Stimulated activated CD4-positive, alpha-beta T cell treated with anti-CD3 and anti-CD28 coated beads, Interleukin-2, amount 100 ng/mL, for 24 hours (primary cell): Measurements from ENCODE around the gene CYP4Z1.
"Not testable (repeated sequence)": the region's sequence is repeated elsewhere in the genome, so short reads cannot be mapped to it uniquely, and the experiment has no call there.

Experiments used
- DNase-seq, 2 donors: peaks; one replicate each; pipeline ENCODE4 v3.0.0-alpha.2; 2020

The CYP4Z1 gene

DNA sequence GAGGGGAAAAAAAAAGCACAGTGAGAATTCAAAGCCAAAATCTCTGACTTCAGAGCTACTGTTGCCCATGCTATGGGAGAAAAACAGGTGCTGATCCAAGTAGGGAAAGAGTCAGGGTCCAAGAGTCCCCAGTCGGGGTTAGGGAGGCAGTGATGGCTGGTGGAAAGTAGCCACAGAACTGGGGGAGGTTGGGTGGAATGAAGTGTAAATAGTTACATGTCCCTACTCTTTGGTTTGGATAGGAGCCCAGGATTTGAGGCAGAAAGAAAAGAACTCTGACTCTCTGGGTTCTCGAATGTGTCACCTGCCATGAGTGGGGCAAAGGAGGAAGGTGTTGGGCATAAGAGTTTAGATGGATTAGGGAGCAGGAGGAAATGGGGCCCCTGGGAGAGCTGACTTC is 61.8 kb downstream of the CYP4Z1 start:
- not testable (repeated sequence) for DNase-seq

DNA sequence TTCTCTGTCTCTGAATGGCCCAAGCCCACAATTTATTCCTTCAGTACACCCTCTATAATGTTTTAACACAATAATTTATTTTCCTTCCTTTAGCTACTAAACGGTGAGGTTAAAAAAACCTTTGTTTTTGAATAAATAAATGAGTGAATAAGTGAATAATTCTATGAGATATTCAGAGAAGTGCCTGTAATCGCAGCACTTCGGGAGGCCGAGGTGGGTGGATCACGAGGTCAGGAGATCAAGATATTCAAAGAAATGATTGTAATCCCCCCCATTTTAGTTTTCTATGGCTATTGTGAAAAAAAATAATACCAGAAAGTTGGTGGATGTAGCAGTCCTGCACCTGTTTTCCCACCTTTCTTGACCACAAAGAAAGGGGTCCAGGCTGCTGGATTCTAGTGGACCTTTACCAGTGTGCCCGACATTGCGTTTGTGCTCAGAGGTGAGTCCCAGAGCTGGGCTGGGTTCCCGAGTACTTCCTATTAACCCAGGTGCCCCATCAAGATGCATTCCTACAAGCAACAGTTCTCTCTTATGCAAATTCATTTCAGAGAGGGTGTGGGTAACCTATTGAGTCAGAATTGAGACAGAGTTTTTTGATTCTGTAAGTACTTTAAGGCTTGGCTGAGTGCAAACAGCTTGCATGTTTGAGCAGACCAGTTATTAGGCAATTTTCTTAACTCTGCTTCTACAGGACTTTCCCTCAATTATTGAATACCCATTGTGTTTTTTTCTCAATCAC is 62.6 kb downstream of the CYP4Z1 start:
- DNase-seq: not testable (repeated sequence)

DNA sequence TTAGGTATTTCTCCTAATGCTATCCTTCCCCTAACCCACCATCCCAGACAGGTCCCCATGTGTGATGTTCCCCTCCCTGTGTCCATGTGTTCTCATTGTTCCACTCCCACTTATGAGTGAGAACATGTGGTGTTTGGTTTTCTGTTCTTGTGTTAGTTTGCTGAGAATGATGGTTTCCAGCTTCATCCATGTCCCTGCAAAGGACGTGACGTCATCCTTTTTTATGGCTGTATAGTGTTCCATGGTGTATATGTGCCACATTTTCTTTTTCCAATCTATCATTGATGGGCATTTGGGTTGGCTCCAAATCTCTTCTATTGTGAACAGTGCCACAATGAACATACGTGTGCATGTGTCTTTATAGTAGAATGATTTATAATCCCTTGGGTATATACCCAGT is 65.6 kb downstream of the CYP4Z1 start:
- not testable (repeated sequence) for DNase-seq

DNA sequence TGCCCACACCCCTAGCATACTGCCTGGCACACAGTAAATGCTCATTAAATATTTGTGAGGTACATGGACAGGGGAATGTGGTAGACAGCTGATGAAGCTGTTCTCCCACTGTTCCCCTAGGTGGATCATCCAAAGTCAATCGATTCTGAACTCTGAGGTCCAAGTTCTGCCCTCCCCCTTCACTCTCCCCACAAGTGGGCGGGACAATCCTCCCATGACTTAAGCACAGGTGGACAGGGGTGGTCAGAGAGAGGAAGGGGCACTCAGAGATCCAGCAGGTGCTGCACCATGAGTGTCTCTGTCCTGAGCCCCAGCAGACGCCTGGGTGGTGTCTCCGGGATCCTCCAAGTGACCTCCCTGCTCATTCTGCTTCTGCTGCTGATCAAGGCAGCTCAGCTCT is 70.2 kb downstream of the CYP4Z1 start, which contains the start of gene CYP4A22:
TSS of gene CYP4A22 (plus strand) at position 244 of the 400 bp plus-strand sequence. CDS start at position 289, 45 bp downstream.
- DNase-seq: no peak

DNA sequence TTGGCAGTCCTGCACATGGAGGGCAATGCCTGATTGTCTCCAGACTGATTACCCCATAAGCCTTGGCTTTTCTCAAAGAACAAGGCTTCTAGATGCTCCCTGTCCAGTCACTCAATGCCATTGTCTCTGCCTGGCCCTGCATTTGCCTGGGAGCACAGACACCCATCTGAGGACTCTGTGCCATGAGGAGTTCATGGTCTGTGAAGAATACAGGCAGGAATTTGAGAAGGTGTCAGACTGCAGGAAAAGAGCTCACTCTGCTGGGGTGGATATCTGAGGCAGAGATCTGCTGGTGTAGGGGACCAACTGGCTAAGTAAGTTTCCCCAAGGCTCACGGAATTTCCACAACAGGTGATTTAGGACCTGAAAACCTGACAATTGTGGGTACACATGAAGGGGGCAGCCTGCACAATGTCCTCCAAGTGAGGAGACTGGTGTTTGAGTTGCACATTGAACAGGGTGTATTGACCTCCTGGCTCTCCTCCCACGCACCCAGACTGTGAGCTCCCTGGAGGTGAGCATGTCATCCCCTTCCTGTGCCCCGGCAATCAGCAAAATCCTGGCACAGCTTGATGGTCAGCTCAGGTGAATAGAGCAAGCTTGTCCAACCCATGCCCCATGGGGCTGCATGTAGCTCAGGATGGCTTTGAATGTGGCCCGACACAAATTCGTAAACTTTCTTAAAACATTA is 71.0 kb downstream of the CYP4Z1 start:
- no peak for DNase-seq

DNA sequence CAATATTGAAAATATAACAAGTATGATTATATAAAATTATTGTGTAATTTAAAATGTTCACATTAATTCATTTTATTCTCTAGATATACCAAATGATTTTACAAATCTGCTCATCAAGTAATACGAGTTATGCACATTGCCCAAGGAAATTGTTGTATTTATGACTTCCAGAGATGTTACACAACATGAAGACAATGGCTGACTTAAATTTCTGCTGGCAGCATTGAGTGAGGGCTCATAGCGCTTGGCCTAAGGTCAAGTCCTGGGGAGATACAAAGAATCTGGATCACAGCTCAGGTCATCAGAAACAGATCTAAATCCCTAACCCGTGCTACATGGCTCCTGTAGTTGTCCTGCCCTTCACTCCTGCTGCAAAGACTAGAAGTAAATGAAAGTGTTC is 73.3 kb downstream of the CYP4Z1 start:
- DNase-seq: not testable (repeated sequence)

DNA sequence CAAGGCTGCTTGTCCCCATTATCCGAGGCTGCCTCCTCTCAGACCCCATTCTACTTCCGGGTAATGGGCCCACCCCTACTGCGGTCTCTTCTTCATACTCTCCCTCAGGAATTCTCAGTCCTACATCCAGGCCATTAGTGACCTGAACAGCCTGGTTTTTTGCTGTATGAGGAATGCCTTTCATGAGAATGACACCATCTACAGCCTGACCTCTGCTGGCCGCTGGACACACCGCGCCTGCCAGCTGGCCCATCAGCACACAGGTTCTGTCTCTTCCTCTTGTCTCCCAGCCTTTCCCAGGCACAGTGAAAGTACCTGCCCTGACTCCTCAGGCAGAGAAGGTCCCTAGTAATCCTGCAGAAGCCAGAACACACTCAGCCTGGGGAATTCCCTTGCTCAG is 76.6 kb downstream of the CYP4Z1 start:
- DNase-seq: not testable (repeated sequence)

DNA sequence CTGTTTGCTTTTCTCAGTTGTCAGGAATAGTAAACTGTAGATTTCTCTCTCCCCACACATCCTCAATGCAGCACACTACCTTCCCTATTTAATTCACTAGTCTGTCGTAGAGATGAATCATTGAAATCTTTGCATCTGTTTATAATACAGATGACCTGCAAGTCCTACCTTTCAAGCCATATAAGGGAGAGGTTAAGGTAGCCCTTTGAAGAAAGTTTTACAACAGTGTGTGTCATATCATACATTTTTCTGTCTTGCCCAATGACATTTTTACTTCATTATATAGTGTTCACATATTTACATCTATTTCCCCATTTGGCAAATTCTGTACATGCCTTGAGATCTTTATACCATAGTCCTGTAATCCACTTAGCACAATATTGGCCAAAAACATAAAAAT is 79.5 kb downstream of the CYP4Z1 start:
- not testable (repeated sequence) for DNase-seq

DNA sequence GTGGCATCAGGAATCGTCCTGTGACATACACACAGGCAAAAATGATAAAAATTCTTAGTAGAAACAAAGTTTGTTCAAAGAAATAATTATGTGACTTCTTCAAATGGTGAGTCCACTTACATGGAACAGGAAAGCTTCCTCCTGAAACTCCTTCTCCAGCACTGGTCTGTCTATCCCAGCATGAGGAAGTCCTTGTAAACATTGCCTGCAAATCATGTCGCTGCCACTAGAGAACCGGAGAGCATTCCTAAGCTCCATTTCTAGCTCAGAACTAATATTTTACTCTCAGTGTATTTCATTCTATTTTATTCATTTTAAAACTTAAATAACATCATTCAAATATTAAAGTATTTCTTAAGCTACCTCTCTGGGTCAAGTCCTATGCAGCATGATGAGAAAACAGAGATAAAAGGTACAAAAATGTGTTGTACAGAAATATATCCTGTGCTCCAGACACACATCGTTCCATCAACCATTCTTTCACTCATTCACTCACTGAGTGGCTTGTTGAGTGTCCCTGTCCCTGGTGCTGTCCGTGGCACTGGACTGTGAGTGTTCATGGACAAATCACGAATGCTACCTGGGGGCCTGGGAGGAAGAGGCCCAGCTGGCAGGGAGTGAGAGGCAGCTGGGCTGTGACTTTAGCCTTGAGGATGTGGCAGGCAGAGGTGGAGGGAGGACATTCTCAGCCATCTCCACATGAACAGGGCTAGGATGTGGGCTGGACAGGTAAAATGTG is 80.2 kb downstream of the CYP4Z1 start:
- no peak for DNase-seq

DNA sequence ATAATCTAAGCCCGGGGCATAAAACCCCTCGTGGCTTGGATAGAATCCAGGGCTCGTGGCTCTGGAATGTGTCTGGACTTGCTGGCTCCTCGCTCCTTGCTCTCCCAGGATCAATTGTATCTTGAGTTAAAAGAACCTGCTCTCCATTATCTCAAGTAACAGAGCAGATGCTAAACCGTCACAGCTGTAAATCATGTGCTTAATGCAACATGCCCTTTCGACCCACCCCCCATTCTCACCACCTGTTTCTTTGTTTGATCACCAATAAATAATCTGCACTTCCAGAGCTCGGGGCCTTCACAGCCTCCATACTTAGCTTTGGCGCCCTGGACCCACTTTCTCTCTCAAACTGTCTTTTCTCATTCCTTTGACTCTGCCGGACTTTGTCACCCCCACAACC is 82.1 kb downstream of the CYP4Z1 start:
- not testable (repeated sequence) for DNase-seq

DNA sequence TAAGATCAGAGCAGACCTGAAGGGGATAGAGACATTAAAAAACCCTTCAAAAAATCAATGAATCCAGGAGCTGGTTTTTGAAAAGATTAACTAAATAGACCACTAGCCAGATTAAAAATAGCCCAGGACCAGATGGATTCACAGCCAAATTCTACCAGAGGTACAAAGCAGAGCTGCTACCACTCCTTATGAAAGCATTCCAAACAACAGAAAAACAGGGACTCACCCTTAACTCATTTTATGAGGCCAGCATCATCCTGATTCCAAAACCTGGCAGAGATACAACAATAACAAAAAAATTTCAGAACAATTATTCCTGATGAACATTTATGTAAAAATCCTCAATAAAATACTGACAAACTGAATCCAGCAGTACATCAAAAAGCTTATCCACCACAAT is 89.4 kb downstream of the CYP4Z1 start:
- not testable (repeated sequence) for DNase-seq

DNA sequence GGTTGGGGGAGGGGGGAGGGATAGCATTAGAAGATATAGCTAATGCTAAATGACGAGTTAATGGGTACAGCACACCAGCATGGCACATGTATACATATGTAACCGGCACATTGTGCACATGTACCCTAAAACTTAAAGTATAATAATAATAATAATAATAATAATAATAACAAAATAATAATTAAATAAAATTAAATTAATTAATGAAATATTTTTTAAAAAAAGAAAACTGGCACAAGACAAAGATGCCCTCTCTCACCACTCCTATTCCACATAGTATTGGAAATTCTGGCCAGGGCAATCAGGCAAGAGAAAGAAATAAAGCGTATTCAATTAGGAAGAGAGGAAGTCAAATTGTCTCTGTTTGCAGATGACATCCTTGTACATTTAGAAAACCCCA is 90.9 kb downstream of the CYP4Z1 start:
- DNase-seq: not testable (repeated sequence)

DNA sequence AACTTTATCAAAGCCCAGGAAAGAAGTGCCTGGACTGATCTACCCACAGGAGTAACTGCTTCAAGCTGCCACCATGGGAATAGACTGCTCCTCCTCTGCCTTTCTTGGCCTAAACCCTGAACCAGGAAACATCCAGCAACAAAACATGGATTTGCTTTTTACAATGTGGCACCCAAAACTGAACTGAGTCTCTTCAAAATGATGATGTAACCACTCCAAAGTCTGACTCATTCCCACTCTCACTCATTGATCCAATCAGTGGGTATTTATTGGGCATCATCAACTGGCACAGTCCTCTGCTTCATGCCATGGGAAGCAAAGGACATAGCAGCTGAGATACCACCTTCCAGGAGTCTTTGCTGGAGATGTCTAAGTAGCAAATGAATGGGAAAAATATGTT is 93.7 kb downstream of the CYP4Z1 start:
- no peak for DNase-seq

DNA sequence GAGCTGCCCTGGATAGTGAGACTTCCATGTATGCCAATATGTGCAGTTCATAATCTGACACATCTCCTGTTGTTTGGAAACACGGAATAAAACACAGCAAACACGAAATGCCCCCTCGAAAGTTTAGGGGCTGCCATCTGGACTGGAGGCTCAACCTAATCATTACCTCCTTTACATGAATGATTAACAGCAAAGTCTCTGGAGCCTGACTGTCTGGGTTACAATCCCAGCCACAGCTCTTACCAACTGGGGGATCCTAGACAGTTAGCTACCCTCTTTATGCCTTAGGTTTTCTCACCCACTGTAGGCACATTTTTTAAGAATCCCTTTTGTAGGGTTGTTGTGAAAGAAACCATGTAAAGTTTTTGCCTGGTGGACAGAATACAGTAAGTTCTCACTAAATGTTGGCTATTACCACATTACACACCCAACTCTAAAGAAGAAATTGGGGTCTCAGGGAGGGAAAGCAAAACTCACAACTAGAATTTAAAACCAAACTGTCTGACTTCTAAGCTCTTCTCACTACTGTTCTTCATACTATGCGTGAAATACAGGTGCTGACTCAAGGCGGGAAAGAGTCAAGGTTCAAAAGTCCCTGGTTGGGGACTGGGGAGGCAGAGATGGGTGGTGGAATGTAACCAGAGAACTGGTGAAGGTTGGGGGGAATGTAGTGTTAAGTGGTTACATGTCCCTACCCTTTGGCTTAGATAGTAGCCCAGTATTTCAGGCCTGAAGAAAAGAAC is 94.4 kb downstream of the CYP4Z1 start:
- no peak for DNase-seq

DNA sequence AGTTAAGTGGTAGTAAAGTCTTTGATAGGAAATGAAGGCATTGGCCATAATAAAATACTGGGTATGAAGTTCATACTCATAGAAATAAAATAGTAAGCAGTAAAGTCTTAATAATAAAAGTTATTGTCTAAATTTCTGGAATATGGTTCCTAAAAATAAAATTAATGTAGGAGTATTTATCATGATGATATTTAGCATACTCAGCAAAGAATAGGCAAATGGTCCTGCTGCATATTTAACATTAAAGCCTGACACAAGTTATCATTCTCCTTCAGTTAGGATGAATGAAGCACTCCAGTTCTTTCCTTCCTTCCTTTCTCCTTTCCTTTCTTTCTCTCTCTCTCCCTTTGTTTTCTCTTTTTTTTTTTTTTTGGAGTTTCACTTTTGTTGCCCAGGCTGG is 97.5 kb downstream of the CYP4Z1 start:
- DNase-seq: no peak
